Activated CD4-positive, alpha-beta memory T cell treated with anti-CD3 and anti-CD28 coated beads for 36 hours (primary cell): ENCODE measurements around the gene TUSC2. TPM values are rescaled to one million over a fixed set of nuclear protein-coding genes. Genes with fewer than 3 reads are reported as not detected.

Source experiments
- CTCF ChIA-PET: fragments of 350-600 bp; sonication (Branson Sonifier 250); formaldehyde crosslinking; loops from one replicate; lab custom pipeline; 2021; ENCODE audit warnings: antibody characterized with exemption, inconsistent platforms; lab: Charles Lee
- POLR2A ChIA-PET: fragments of 350-600 bp; sonication (Branson Sonifier 250); formaldehyde crosslinking; loops from one replicate; lab custom pipeline; 2021; ENCODE audit warnings: antibody characterized with exemption; lab: Charles Lee
- DNase-seq: peaks from one replicate; pipeline ENCODE4 v3.0.0-alpha.2; 2020
- H3K27ac Mint-ChIP-seq: one replicate; pipeline ENCODE4 v1.8.0; 2021; ENCODE audit warnings: mixed read lengths
- H3K27me3 Mint-ChIP-seq: one replicate; pipeline ENCODE4 v1.8.0; 2021; ENCODE audit warnings: mixed read lengths
- H3K36me3 Mint-ChIP-seq: one replicate; pipeline ENCODE4 v1.8.0; 2021; ENCODE audit warnings: mixed read lengths
- H3K4me1 Mint-ChIP-seq: one replicate; pipeline ENCODE4 v1.8.0; 2021; ENCODE audit warnings: low read depth, mixed read lengths
- H3K4me3 Mint-ChIP-seq: one replicate; pipeline ENCODE4 v1.8.0; 2021; ENCODE audit warnings: mild to moderate bottlenecking, mixed read lengths
- H3K9me3 Mint-ChIP-seq: one replicate; pipeline ENCODE4 v1.8.0; 2021; ENCODE audit warnings: mixed read lengths
- intact Hi-C: fragments of 100-400 bp; cut with micrococcal nuclease; formaldehyde crosslinking; loops from one replicate; pipeline ENCODE4 v1.15.1; 2023
- total RNA-seq, 2 experiments: library from RNA; stranded (reverse); gene quantifications; one replicate each; pipeline ENCODE4 v1.2.3, GENCODE V29; 2021

Gene TUSC2
- 10 to 100 TPM; 18.7 to 19.7 TPM for total RNA-seq

DNA sequence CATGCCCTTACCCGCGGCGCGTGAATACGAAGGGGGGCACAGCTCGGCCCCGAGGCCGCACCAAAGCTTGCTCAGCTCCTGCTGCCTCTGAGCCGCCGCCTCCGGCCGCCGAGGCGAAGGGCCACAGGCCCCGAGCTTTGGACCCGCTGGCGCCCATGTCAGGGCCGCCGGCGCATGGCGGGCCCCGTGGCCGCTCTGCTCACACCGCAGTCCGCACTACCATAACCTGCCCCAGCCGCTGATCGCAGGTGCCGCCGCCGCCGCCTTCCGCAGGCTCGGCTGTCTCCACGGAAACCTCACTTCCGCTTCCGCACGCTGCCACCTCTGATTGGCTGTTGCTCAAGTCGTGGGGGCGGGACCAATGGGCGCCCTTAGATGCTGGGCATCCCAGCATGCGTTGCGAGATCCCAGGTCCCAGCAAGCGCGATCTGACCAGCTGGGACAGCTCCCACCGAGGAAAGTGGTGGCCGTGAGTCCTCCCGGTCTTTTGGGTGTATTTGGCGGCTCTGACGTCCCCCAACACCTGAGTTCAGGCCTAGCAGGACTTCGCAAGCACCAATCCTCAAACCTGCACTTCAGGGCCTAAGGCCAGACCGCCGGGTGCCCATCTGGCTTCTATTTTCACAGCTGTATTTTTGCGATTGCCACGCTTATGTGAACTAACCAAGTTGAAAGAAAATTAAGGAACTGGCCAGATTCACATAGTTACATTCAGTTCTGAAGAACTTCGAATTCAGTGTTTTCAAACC lies at the start of gene TUSC2:
TUSC2 (minus strand) TSS at position 281 of the 749 bp plus-strand sequence; CDS start at position 157, 124 bp downstream.
- Mint-ChIP-seq H3K4me1 (peaks cover 23% of the 10 kb centered on the region), H3K27me3 (no peaks in the 10 kb centered on the region), H3K27ac (peak within 1 kb of the TSS; percentile 64), H3K9me3 (no peaks in the 10 kb centered on the region), H3K4me3 (peak within 1 kb of the TSS; percentile 89), H3K36me3 (peaks cover 18% of the 10 kb centered on the region)
- POLR2A ChIA-PET: interaction anchor here (1.0 to 2.6 kb wide), 7 partner anchors 9 to 36 kb away, joined by 3 to 36 read pairs (median 7); partner anchors contain the start of genes CYB561D2, HYAL3, IFRD2 and NAA80
- peak; percentile 98 for DNase-seq
- intact Hi-C loops: loop anchor here (1.0 to 2.0 kb wide), 3 partner anchors 9 to 36 kb away; partner anchors contain the start of genes HYAL3, IFRD2 and NAA80
- CTCF ChIA-PET: interaction anchor here (0.6 to 4.9 kb wide), 8 partner anchors 9 to 102 kb away, joined by 3 to 30 read pairs (median 4); partner anchors contain the start of genes HYAL3, LSMEM2 and NAA80

- ChIA-PET CTCF (no interaction called here), POLR2A (no interaction called here)
- no peak overlapping the region for H3K27ac Mint-ChIP-seq
- no peak for DNase-seq
- H3K36me3 Mint-ChIP-seq: no peaks in the 10 kb centered on the region
- H3K27me3 Mint-ChIP-seq: no peaks in the 10 kb centered on the region
- peaks cover 4% of the 10 kb centered on the region for H3K4me1 Mint-ChIP-seq
- H3K4me3 Mint-ChIP-seq: no peak overlapping the region
- intact Hi-C loops: no loop called here
- no peaks in the 10 kb centered on the region for H3K9me3 Mint-ChIP-seq
Measured at GRCh38 chr3:50375258-50375931, 47.4 kb upstream of the TUSC2 start.

DNA sequence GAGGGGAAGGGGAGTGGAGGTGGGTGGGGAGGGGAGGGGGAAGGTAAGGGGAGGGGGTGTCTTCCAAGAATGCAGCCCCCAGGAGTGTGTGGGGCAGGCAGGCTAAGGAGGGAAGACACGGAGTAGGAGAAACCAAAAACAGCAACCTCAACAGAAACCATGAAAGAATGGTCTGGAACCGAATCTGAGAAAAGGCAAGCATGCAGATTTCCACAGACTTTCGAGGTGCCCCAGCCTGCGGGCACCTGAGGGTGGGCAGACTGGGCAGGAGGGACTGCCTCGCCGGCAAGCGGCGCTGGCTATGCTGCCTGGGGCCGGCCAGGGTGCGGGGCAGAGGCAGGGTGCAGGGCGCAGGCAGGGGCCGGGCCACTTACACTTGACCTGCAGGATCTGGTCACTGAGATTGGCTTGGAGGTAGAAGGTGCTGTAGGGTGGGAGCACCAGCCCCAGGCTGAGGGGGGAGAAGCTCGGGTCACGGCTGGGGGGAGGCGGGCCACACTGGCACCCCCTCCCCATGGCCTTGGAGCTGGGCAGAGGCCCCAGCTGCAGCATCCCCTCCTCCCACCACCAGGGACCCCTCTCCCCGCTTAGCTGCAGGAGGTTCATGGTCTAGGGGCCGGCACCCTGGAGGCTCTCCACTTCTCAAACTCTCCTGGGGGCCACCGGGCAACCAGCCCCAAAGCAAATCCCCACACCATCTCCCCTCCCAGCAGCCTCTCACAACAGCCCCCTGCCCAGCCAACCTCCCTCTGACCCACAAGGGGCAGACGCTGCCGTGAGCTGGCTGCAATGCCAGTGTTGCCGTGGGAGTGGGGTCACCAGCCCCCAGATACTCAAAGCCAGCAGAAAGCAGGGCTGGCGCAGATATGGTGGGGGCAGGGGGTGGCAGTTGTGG lies 46.6 kb upstream of the TUSC2 start:
- Mint-ChIP-seq H3K4me1 (peaks cover 4% of the 10 kb centered on the region), H3K9me3 (no peaks in the 10 kb centered on the region), H3K36me3 (no peaks in the 10 kb centered on the region), H3K27me3 (no peaks in the 10 kb centered on the region), H3K27ac (no peak overlapping the region), H3K4me3 (no peak overlapping the region)
- no peak for DNase-seq
- intact Hi-C loops: no loop called here
- POLR2A ChIA-PET: no interaction called here
- CTCF ChIA-PET: no interaction called here

- H3K27me3 Mint-ChIP-seq: no peaks in the 10 kb centered on the region
- CTCF ChIA-PET: no interaction called here
- POLR2A ChIA-PET: no interaction called here
- no peak for DNase-seq
- intact Hi-C loops: no loop called here
- no peak overlapping the region for H3K27ac Mint-ChIP-seq
- peaks cover 4% of the 10 kb centered on the region for H3K4me1 Mint-ChIP-seq
- H3K9me3 Mint-ChIP-seq: no peaks in the 10 kb centered on the region
- no peak overlapping the region for H3K4me3 Mint-ChIP-seq
- no peaks in the 10 kb centered on the region for H3K36me3 Mint-ChIP-seq
Measured at GRCh38 chr3:50373146-50374051, 45.4 kb upstream of the TUSC2 start.

DNA sequence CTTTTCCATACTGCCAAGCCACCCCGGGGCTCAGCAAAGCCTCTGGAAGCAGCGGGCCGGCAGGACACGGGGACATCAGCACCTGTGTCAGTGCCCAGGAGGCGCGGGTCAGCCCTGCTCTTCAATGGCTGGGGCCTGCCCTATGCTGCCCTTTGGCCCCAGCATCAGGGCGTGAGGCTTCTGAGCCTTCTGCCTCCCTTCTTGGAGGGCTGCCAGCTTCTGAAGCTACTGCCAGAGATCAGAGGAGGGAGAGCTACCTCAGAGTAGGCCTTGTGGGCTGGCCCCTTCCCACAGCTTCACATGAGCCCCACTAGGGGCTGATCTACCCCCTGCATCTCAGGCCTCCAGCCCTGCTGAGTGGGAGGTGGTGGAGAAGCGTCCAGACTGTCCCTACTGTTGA lies 44.3 kb upstream of the TUSC2 start:
- H3K27me3 Mint-ChIP-seq: no peaks in the 10 kb centered on the region
- H3K27ac Mint-ChIP-seq: no peak overlapping the region
- CTCF ChIA-PET: no interaction called here
- H3K9me3 Mint-ChIP-seq: no peaks in the 10 kb centered on the region
- H3K4me1 Mint-ChIP-seq: peaks cover 5% of the 10 kb centered on the region
- intact Hi-C loops: no loop called here
- DNase-seq: no peak
- no peaks in the 10 kb centered on the region for H3K36me3 Mint-ChIP-seq
- H3K4me3 Mint-ChIP-seq: no peak overlapping the region
- POLR2A ChIA-PET: no interaction called here

DNA sequence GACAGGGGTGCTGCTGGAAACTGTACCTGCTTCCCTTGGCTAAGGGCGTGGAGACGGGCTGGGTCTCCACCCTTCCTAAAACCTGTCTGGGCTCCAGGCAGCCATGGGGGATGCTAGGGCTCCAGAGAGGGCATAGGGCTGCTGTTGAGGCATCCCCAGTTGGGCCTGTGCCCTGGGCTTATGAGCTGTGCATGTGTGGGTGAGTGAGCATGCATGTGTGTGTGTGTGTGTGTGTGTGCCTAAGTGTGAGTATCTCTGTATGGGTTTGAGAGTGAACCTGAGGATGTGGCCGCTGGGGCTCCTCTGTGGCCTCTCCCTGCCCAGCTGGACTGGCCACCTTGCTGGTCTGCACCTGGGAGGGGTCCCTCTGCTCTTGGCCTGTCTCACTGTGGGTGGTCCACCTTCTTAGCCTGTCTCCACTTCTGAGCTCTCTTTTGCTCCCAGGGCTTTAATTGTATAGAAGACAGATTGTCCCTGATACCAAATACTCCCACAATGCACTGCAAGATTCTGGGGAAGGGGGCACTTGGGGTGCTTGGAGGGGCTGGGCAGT lies 43.2 kb upstream of the TUSC2 start:
- intact Hi-C loops: no loop called here
- Mint-ChIP-seq H3K27me3 (no peaks in the 10 kb centered on the region), H3K27ac (no peak overlapping the region), H3K4me3 (no peak overlapping the region), H3K9me3 (no peaks in the 10 kb centered on the region), H3K4me1 (peaks cover 9% of the 10 kb centered on the region), H3K36me3 (no peaks in the 10 kb centered on the region)
- DNase-seq: no peak
- CTCF ChIA-PET: interaction anchor here (1.1 to 1.5 kb wide), 2 partner anchors 133 to 171 kb away, joined by 4 to 6 read pairs; partner anchors contain the start of gene CACNA2D2
- POLR2A ChIA-PET: no interaction called here

- intact Hi-C loops: no loop called here
- H3K9me3 Mint-ChIP-seq: no peaks in the 10 kb centered on the region
- DNase-seq: no peak
- peaks cover 15% of the 10 kb centered on the region for H3K4me1 Mint-ChIP-seq
- CTCF ChIA-PET: interaction anchor here (1.1 to 1.5 kb wide), 2 partner anchors 133 to 172 kb away, joined by 4 to 6 read pairs; partner anchors contain the start of gene CACNA2D2
- POLR2A ChIA-PET: no interaction called here
- no peaks in the 10 kb centered on the region for H3K27me3 Mint-ChIP-seq
- H3K36me3 Mint-ChIP-seq: no peaks in the 10 kb centered on the region
- H3K27ac Mint-ChIP-seq: no peak overlapping the region
- H3K4me3 Mint-ChIP-seq: no peak overlapping the region
Measured at GRCh38 chr3:50370594-50370993, 42.6 kb upstream of the TUSC2 start.

DNA sequence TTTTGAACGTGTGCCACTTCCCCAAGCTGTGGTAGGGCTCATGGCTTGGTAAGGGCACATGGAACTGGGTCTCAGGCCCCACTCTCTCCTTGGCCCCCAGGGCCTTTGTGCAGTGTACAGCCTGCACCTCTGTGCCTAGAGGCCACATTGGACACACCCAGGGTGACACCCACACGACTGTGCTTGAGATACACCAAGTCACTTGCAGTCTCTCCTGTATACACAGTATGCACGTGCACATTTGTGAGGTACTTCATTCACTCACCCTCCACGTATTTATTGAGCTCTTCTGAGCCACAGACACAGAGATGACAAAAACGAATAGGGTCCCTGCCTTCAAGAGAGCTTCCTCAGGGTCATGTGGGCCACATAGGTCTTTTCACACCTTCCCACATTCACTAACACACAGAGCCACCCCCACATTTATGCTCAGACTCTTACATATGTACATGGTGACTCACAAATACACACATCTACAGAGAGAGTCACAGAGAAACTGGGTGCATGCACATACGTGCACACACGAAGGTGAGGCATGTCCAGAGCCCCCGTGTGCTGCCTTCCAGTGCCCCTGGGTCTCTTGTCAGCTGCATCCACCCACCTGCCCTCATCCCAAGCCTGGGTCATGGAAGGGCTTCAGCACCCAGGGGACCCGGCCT lies 41.1 kb upstream of the TUSC2 start:
- Mint-ChIP-seq H3K27me3 (no peaks in the 10 kb centered on the region), H3K27ac (no peak overlapping the region), H3K4me1 (peaks cover 23% of the 10 kb centered on the region), H3K36me3 (no peaks in the 10 kb centered on the region), H3K9me3 (no peaks in the 10 kb centered on the region), H3K4me3 (no peak overlapping the region)
- CTCF ChIA-PET: interaction anchor here (1.4 kb wide), 1 partner anchor 173 kb away, joined by 5 read pairs; no protein-coding TSS in a partner anchor
- DNase-seq: no peak
- intact Hi-C loops: loop anchor here (5.0 kb wide), 1 partner anchor 178 kb away; no protein-coding TSS in a partner anchor
- POLR2A ChIA-PET: no interaction called here

DNA sequence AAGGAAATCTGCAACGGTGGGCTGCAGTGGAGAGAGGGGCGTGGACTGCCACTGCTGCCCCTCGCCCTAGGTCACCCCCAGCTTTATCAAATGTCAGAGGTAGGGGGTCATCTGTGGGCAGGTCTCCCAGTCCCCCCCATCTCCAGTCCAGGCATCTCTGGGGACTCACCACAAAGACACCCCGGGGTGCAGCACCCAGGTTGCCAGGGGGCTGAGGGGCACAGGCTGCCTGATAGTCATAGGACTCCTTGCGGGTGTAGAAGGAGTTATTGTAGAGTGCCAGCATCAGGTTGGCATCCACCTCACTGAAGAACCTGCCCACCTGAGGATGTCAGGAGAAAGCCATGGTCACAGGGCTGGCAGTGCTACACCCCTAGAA lies 37.8 kb upstream of the TUSC2 start:
- no peak overlapping the region for H3K27ac Mint-ChIP-seq

More for the DNA sequence above, 37.8 kb upstream of the TUSC2 start:
- Mint-ChIP-seq H3K36me3 (no peaks in the 10 kb centered on the region), H3K4me1 (peaks cover 20% of the 10 kb centered on the region), H3K27me3 (no peaks in the 10 kb centered on the region), H3K4me3 (peak overlapping the region; percentile 75), H3K9me3 (no peaks in the 10 kb centered on the region)
- POLR2A ChIA-PET: interaction anchor here (0.8 to 1.7 kb wide), 3 partner anchors 15 to 29 kb away, joined by 3 to 5 read pairs (median 4); partner anchors contain the start of genes CYB561D2 and NPRL2
- DNase-seq: no peak
- CTCF ChIA-PET: interaction anchor here (1.0 to 2.2 kb wide), 2 partner anchors 172 to 177 kb away, joined by 4 to 11 read pairs; no protein-coding TSS in a partner anchor
- intact Hi-C loops: loop anchor here (1.0 to 5.0 kb wide), 2 partner anchors 16 to 181 kb away; partner anchors contain the start of genes CYB561D2 and NPRL2
